ENCODE data around the gene WDR45B. TPM values are rescaled to one million over a fixed set of nuclear protein-coding genes. Genes with fewer than 3 reads are reported as not detected.

The WDR45B gene
- total RNA-seq, 2 donors from 2014 or later = 66.0 to 204 TPM

- Mint-ChIP-seq H3K9me3 (no peaks in the 10 kb centered on the region), H3K36me3 (ENCODE audit: low read depth) (peaks cover 73% of the 10 kb centered on the region), H3K27me3 (no peaks in the 10 kb centered on the region), H3K27ac (no peak overlapping the region), H3K4me1 (peaks cover 4% of the 10 kb centered on the region), H3K4me3 (no peak overlapping the region)
- ATAC-seq (replicated peaks) = peak; percentile 66
Observed at GRCh38 chr17:82598256-82599119, 49.8 kb downstream of the WDR45B start.

- Mint-ChIP-seq H3K4me3 (no peak overlapping the region), H3K27me3 (no peaks in the 10 kb centered on the region), H3K4me1 (peaks cover 7% of the 10 kb centered on the region), H3K36me3 (ENCODE audit: low read depth) (peaks cover 59% of the 10 kb centered on the region), H3K9me3 (no peaks in the 10 kb centered on the region), H3K27ac (no peak overlapping the region)
- ATAC-seq (replicated peaks) = no peak
Observed at GRCh38 chr17:82596837-82597672, 51.2 kb downstream of the WDR45B start.

- no peak for ATAC-seq (replicated peaks)
- H3K4me1 Mint-ChIP-seq = peaks cover 10% of the 10 kb centered on the region
- peaks cover 51% of the 10 kb centered on the region for H3K36me3 Mint-ChIP-seq (ENCODE audit: low read depth)
- no peak overlapping the region for H3K27ac Mint-ChIP-seq
- H3K9me3 Mint-ChIP-seq = no peaks in the 10 kb centered on the region
- no peaks in the 10 kb centered on the region for H3K27me3 Mint-ChIP-seq
- H3K4me3 Mint-ChIP-seq = no peak overlapping the region
Observed at GRCh38 chr17:82596296-82596695, 51.9 kb downstream of the WDR45B start.

- Mint-ChIP-seq H3K4me3 (no peak overlapping the region), H3K36me3 (ENCODE audit: low read depth) (peaks cover 47% of the 10 kb centered on the region), H3K4me1 (peaks cover 10% of the 10 kb centered on the region), H3K27ac (no peak overlapping the region), H3K27me3 (no peaks in the 10 kb centered on the region), H3K9me3 (no peaks in the 10 kb centered on the region)
- no peak for ATAC-seq (replicated peaks)
Observed at GRCh38 chr17:82595893-82596292, 52.4 kb downstream of the WDR45B start.

- ATAC-seq (replicated peaks) = no peak
- Mint-ChIP-seq H3K9me3 (no peaks in the 10 kb centered on the region), H3K4me1 (peaks cover 10% of the 10 kb centered on the region), H3K27ac (peak overlapping the region; percentile 93), H3K4me3 (peak overlapping the region; percentile 59), H3K27me3 (no peaks in the 10 kb centered on the region), H3K36me3 (ENCODE audit: low read depth) (peaks cover 35% of the 10 kb centered on the region)
Observed at GRCh38 chr17:82594571-82594970, 53.7 kb downstream of the WDR45B start.

- Mint-ChIP-seq H3K9me3 (no peaks in the 10 kb centered on the region), H3K36me3 (ENCODE audit: low read depth) (peaks cover 30% of the 10 kb centered on the region), H3K27ac (peak overlapping the region; percentile 93), H3K4me3 (peak overlapping the region; percentile 59), H3K4me1 (peaks cover 10% of the 10 kb centered on the region), H3K27me3 (no peaks in the 10 kb centered on the region)
- no peak for ATAC-seq (replicated peaks)
Observed at GRCh38 chr17:82593590-82594087, 54.6 kb downstream of the WDR45B start.

GRCh38 chr17:82592767-82593589 lies 55.3 kb downstream of the WDR45B start:
- H3K4me1 Mint-ChIP-seq = peaks cover 10% of the 10 kb centered on the region

GRCh38 chr17:82592289-82592766 lies 55.9 kb downstream of the WDR45B start:
- Mint-ChIP-seq H3K36me3 (ENCODE audit: low read depth) (peaks cover 33% of the 10 kb centered on the region), H3K27ac (peak overlapping the region; percentile 93), H3K4me1 (peaks cover 10% of the 10 kb centered on the region), H3K27me3 (no peaks in the 10 kb centered on the region), H3K9me3 (no peaks in the 10 kb centered on the region), H3K4me3 (peak overlapping the region; percentile 59)
- peak; percentile 11 for ATAC-seq (replicated peaks)

More at GRCh38 chr17:82592767-82593589, 55.3 kb downstream of the WDR45B start:
- peak overlapping the region; percentile 93 for H3K27ac Mint-ChIP-seq
- peaks cover 33% of the 10 kb centered on the region for H3K36me3 Mint-ChIP-seq (ENCODE audit: low read depth)
- H3K9me3 Mint-ChIP-seq = no peaks in the 10 kb centered on the region
- peak; percentile 33 for ATAC-seq (replicated peaks)
- H3K27me3 Mint-ChIP-seq = no peaks in the 10 kb centered on the region
- peak overlapping the region; percentile 59 for H3K4me3 Mint-ChIP-seq

- H3K9me3 Mint-ChIP-seq = no peaks in the 10 kb centered on the region
- H3K4me3 Mint-ChIP-seq = no peak overlapping the region
- peaks cover 30% of the 10 kb centered on the region for H3K36me3 Mint-ChIP-seq (ENCODE audit: low read depth)
- peak overlapping the region; percentile 93 for H3K27ac Mint-ChIP-seq
- H3K27me3 Mint-ChIP-seq = no peaks in the 10 kb centered on the region
- H3K4me1 Mint-ChIP-seq = peaks cover 14% of the 10 kb centered on the region
- no peak for ATAC-seq (replicated peaks)
Observed at GRCh38 chr17:82590881-82591539, 57.2 kb downstream of the WDR45B start.

GRCh38 chr17:82590216-82590615 lies 58.0 kb downstream of the WDR45B start:
- peaks cover 37% of the 10 kb centered on the region for H3K36me3 Mint-ChIP-seq (ENCODE audit: low read depth)
- H3K4me3 Mint-ChIP-seq = no peak overlapping the region
- H3K4me1 Mint-ChIP-seq = peaks cover 14% of the 10 kb centered on the region
- no peaks in the 10 kb centered on the region for H3K9me3 Mint-ChIP-seq
- ATAC-seq (replicated peaks) = no peak
- H3K27me3 Mint-ChIP-seq = no peaks in the 10 kb centered on the region
- peak overlapping the region; percentile 11 for H3K27ac Mint-ChIP-seq

- Mint-ChIP-seq H3K4me3 (no peak overlapping the region), H3K27me3 (no peaks in the 10 kb centered on the region), H3K36me3 (ENCODE audit: low read depth) (peaks cover 41% of the 10 kb centered on the region), H3K27ac (peak overlapping the region; percentile 11), H3K9me3 (no peaks in the 10 kb centered on the region), H3K4me1 (peaks cover 14% of the 10 kb centered on the region)
- no peak for ATAC-seq (replicated peaks)
Observed at GRCh38 chr17:82589851-82590180, 58.4 kb downstream of the WDR45B start.

- Mint-ChIP-seq H3K27ac (peak overlapping the region; percentile 46), H3K9me3 (no peaks in the 10 kb centered on the region), H3K36me3 (ENCODE audit: low read depth) (peaks cover 44% of the 10 kb centered on the region), H3K27me3 (no peaks in the 10 kb centered on the region), H3K4me1 (peaks cover 14% of the 10 kb centered on the region), H3K4me3 (no peak overlapping the region)
- no peak for ATAC-seq (replicated peaks)
Observed at GRCh38 chr17:82588266-82589175, 59.7 kb downstream of the WDR45B start.
